HG03097 (cell line): Measurements from ENCODE around the gene MAGEC1.
"Not testable (repeated sequence)": the region's sequence is repeated elsewhere in the genome, so short reads cannot be mapped to it uniquely, and the experiment has no call there.

Source experiments
- ATAC-seq: cut with Tn5 transposase; IDR thresholded peaks from one replicate; pipeline ENCODE4 v1.9.1; 2021; ENCODE audit not compliant: unreplicated experiment, low FRiP score

The MAGEC1 gene, protein sequence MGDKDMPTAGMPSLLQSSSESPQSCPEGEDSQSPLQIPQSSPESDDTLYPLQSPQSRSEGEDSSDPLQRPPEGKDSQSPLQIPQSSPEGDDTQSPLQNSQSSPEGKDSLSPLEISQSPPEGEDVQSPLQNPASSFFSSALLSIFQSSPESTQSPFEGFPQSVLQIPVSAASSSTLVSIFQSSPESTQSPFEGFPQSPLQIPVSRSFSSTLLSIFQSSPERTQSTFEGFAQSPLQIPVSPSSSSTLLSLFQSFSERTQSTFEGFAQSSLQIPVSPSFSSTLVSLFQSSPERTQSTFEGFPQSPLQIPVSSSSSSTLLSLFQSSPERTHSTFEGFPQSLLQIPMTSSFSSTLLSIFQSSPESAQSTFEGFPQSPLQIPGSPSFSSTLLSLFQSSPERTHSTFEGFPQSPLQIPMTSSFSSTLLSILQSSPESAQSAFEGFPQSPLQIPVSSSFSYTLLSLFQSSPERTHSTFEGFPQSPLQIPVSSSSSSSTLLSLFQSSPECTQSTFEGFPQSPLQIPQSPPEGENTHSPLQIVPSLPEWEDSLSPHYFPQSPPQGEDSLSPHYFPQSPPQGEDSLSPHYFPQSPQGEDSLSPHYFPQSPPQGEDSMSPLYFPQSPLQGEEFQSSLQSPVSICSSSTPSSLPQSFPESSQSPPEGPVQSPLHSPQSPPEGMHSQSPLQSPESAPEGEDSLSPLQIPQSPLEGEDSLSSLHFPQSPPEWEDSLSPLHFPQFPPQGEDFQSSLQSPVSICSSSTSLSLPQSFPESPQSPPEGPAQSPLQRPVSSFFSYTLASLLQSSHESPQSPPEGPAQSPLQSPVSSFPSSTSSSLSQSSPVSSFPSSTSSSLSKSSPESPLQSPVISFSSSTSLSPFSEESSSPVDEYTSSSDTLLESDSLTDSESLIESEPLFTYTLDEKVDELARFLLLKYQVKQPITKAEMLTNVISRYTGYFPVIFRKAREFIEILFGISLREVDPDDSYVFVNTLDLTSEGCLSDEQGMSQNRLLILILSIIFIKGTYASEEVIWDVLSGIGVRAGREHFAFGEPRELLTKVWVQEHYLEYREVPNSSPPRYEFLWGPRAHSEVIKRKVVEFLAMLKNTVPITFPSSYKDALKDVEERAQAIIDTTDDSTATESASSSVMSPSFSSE

DNA sequence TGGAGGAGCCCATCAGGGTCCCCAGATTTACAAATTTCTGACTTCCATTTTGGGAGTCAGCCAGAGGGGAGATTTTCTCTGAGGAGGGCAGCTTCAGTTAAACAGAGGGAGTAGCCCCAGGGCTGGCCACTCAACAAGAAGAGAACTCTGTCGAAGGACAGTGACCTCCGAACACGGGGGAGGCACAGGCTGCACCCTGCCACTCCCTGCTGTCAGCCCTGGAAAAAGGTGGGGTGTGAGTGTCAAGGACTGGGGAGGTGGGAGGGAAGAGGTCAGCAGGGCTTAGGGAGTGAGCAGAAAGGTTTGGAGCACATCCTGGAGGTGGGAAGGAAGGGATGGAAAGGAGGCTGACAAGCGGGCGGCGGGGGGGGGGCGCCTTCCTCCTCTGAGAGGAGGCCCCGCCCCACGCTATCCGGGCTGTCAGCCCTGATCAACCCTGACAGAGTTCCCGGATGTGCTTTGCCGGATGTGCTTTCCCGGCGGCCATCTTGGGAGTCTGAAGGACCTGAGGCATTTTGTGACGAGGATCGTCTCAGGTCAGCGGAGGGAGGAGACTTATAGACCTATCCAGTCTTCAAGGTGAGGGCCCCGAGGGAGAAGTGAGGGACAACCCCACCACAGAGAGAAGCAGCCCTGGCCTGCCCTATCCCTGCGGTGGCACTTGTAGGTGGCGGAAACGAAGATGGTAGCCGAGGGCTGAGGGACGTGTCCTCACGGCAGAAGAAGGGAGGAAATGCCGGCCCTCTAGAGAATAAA lies at the start of gene MAGEC1:
Gene MAGEC1, plus strand, starts transcription at position 495 of the 756 bp plus-strand sequence. CDS start 1,179 bp downstream, outside the sequence.
- ATAC-seq, result no peak

DNA sequence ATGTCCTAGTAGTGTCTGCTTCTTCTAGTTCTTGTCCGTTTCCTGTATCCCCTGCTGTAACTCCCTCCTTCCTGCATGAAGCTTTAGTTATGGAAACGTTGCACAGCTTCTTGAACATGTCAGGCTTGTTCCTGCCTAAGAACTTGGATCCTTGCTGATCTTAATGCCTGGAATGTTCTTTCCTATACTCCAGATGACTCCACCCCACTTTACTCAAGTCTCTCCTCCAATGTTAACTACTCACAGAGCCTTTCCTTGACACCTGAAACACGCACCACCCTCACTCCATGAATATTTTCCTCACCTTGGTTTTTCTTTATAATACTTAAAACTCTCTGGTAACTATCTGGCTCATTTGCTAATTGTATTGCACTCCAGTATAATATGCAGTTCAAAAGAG lies 46.2 kb upstream of the MAGEC1 start:
- ATAC-seq, result no peak

DNA sequence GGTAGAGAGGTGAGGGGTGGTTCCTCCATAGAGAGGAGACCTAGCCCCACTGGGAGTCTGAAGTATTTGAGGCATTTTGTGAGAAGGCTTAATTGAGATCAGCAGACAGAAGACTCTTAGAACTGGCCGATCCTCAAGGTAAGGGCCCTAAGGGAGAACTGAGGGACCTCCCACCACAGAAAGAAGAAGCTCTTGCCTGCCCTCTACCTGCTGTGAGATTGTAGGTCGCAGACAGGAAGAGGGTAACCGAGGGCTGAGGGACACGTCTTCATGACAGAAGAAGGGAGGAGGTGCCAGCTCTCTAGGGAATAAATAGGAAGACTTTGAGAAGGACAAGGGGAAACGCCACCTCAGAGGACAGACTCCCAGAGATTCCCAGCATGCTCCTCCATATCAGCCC lies 24.1 kb upstream of the MAGEC1 start:
- no peak for ATAC-seq

DNA sequence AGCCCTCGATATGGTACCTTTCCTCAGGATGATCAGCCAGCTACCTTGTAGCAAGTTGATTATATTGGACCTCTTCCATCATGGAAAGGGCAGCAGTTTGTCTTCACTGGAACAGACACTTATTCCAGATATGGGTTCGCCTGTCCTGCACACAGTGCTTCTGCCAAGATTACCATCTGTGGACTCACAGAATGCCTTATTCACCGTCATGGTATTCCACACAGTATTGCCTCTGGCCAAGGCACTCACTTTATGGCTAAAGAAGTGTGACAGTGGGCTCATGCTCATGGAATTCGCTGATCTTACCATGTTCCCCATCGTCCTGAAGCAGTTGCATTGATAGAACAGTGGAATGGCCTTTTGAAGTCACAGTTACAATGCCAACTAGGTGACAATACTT lies 14.9 kb upstream of the MAGEC1 start:
- ATAC-seq, result not testable (repeated sequence)

DNA sequence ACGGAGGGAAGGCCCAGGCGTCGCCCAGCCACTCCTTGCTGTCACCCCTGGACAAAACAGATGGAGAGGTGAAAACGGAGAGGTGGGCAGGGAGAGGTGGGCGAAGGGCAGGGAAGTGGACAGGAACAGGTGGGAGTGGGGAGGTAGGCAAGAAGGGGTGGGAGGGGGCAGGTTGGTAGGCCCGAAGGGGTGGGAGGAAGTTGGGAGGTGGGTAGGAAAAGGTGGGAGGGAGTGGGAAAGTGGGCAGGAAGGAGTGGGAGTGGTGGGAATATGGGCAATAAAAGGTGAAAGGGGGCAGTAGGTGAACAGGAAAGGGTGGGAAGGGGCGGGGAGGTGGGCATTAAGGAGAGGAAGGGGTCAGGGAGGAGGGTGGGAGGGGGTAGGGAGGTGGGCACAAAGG lies 9.0 kb upstream of the MAGEC1 start:
- ATAC-seq, result no peak

DNA sequence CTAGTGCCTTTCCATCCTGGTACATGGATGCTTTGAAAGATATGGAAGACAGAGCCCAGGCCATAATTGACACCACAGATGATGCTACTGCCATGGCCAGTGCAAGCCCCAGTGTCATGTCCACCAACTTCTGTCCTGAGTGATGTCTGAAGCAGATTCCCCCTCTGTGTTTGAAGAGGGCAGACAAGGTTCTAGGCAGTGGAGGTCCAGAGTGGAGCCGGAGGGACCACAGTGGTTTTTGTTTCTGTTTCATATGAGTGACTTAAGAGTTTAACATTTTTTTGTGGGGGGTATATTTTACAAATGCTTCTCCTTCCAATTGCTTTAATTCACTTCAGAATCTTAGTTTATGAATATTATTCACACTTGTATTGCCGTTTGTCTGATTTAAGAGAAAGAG lies 6.0 kb upstream of the MAGEC1 start:
- ATAC-seq, result no peak

DNA sequence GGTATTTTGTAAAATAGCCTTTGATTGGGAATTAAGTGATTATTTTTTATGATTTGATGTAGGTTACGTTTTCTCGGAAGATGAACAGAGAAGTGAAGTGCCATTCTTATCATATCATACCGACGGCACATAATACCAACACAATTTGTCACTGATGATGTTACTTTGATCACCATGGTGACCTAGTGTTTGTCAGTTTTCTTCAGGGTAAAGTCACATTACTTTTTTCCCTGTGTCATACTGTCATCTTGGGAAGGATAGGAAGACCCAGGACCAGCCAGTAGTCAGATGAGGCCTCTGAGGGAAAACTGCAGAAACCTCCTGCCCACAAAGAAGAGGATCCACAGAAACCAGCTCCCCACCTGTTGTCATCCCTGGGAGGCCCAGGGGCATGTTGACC lies 1.3 kb upstream of the MAGEC1 start:
- no peak for ATAC-seq

DNA sequence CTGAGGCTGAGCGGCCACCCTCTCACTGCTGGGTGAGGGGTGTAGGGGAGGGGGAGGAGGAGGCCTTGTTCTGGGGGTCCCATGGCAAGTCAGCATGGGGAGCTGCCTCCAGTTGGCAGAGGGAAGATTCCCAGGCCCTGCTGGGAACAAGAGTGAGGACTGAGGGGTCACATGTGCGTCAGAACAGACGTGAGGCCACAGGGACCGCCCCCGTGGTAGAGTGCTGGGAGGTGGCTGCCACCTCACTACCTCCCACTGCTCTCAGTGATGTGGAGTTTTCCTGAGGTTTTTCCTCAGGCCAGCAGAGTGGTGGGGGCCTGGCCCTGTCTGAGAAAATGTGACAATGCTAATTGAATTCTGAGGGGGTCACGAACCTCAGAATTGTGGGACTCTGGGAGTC lies 568 bp downstream of the MAGEC1 start:
- ATAC-seq, result no peak

DNA sequence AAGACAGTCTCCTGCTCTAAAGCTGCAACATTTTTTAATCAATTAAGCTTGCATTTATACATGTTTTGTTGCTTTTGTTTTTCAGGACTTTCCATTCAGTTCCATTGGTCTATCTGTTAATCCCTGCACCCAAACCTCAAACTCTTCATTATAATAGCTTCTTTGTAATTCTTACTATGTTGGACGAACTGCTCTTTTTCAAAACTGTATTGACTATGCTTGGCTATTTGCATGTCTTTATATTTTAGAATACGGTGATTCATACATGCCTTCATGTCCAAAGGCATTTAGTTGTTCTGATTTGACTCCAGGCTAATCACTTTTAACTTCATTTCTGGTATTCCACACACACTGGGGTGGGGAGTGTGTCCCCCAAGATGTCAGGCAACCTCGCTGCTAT lies 14.1 kb downstream of the MAGEC1 start:
- ATAC-seq, result no peak

DNA sequence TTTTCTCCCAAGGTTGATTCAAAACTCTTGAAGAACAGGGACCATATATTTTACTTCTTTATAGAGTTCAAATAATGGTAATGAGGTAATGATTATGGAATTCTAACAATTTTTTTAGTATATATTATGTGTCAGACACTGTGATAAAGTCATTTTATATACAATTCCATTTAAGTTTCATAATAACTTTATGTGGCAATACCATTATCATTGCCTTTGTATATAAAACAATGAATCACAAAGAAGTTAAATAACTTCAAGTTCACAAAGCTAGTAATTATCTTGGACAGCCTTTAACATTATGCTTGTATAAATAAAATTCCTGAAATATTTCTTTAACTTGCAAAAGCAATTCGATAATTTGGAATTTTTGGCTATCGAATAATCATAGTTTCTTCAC lies 20.6 kb downstream of the MAGEC1 start:
- no peak for ATAC-seq

DNA sequence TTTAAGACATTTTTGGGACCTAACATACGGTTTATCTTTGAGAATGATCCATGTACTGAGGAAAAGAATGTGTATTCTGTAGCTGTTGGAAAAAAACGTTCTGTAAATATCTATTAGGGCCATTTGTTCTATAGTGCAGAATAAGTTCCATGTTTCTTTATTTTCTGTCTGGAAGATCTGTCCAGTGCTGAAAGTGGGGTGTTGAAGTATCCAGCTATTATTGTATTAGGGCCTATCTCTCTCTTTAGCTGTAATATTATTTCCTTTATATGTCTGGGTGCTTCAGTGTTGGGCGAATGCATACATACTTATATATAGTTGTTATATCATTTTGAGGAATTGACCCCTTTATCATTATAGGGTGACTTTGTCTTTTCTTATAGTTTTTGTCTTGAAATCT lies 24.7 kb downstream of the MAGEC1 start:
- ATAC-seq, result no peak

DNA sequence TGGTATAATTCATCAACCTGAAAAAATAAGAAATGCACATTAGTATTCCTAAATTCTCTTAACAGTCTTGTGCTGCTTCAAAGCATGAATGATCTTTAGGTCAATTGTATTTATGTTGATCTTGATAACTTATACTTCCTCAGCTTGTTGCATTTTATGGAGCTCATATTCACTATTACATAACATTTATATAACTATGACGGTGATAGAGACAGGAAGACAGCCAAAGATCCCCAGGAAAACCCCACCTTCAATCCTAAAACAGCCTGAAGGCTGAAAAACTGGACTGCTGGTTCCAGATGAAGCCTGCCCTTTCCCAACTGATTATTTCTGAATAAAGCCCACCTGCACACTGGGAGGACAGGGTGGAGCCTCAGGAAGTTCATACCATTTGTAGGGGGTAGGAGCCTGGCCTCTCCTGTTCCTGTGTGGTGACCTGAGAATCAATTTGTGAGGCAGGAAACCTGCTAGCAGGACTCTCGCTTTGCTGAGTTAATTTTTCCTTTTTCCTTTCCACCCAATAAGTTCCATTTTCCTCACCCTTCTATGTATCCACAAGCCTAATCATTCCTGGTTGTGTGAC lies 30.5 kb downstream of the MAGEC1 start:
- no peak for ATAC-seq

DNA sequence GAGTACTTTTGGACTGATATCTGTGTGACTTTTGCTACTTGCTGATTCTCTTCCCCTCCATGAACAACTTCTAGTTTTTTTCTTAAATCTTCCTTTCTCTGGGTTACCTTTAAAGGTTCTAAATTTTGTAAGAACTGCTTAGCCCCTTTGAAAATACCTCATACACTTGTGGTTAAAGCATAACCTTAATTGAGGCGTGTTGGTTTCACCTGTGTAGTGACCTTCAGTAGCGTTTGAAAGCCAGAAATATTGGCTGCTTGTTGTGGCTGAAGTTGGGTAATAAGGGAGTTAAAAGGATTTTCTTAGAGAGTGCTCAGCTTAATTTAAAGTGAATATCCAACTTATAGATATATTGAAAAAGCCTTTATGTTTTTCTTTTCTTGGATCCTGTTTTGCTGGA lies 32.0 kb downstream of the MAGEC1 start:
- ATAC-seq, result no peak

DNA sequence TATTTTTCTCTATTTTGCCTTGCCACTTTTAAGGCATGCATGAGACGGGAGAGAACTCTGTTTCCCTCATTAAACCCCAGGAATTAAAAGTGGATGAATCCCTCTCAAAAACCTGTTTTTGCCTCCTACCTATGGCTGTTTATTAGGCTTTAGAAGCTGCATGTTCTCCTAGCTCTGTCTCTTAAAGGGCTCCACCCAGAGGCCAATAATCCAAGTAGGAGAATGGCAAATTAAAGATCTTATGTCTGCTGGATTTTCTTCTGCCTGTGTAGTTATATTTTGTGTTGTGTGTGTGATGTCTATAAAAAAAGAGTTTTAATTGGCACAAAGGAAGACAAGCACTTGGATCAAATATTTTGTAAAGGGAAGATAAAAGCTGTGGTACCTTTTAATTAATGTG lies 32.4 kb downstream of the MAGEC1 start:
- ATAC-seq, result no peak

DNA sequence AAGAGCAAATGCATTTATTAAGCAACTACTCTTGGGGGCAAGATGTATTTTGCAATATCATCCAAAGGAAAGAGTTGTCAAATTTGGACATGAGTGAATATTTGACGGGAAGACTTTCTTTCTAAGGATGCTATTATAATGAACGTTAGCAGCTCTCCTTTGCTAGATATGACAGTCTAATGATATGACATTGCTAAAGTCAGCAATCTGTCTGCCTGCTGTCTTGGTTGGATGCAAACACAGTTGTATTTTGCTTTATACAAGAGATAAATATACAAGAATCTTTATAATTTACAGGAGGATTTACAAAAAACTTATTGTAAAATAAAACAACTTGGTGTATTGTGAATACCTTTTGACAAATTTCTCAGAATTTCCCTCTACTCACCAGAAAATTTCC lies 37.5 kb downstream of the MAGEC1 start:
- ATAC-seq, result no peak

DNA sequence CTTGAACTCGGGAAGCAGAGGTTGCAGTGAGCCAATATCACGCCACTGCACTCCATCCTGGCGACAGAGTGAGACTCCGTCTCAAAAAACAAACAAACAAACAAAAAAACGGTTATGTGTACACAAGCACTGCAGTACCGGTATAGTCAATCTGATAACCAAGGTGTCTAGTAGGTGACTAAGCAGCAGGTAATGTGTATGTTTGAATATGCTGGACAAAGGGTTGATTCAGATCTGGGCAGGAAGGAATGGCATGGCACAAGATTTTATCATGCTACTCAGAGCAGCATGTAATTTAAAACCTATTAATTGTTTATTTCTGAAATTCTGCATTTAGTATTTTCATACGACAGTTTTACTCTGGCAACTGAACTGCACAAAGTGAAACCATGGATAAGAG lies 41.7 kb downstream of the MAGEC1 start:
- ATAC-seq, result no peak

DNA sequence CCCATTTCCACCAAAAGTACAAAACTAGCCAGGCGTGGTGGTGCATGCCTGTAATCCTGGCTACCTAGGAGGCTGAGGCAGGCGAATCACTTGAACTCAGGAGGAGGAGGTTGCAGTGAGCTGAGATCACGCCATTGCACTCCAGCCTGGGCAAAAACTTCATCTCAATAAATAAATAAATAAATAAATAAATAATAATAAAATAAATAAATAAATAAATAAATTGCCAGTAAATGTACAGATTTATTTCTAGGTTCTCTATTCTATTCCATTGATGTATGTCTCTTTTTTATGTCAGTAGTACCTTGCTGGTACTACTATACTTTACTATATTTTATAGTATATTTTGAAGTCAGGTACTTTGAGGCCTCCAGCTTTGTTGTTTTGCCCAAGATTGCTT lies 43.7 kb downstream of the MAGEC1 start:
- ATAC-seq, result no peak

DNA sequence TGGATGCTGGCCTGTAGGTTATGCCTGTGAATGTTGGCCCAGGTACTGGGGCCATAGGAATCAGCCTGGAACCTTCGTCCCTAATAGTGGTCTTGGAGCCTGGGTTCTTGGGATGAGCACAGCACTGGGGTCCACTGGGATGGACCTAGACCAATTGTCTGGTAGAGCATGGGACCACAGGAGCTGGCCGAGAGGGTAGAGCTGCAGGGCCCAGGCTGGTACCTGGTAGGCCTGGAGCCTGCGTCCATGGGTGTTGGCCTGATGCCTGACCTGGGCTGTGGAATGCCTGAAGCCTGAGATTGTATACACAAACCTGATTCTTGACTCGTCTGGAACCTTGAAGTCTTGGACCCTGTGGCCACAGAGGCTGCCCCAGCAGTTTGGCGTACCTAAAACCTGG lies 48.9 kb downstream of the MAGEC1 start:
- ATAC-seq, result no peak

DNA sequence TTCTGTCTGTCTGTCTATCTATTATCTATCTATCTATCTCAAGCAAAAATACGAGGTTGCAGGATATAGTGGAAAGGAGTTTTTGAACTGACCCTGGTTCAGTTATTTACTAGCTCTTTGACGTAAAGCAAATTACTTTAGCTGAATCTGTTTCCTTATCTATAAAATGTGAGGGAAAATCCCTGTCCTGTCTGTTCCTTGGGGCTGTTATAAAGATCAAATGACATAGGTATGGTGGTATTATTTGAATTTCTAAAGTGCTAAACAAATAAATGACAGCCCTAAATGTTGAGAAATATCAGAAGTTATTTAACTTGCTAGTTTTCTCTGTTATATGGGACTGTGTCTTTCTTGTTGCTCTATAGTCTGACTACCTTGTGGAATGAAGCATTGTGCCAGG lies 55.0 kb downstream of the MAGEC1 start:
- ATAC-seq, result no peak
